Lower leg skin (tissue), 4 donors: ENCODE data around the gene KRT78. TPM values are rescaled to one million over a fixed set of nuclear protein-coding genes. Genes with fewer than 3 reads are reported as not detected.
"Not testable (repeated sequence)": the region's sequence is repeated elsewhere in the genome, so short reads cannot be mapped to it uniquely, and the experiment has no call there.

Experiments used
- DNase-seq, 2 donors: peaks; one replicate each; pipeline ENCODE4 v3.0.0-alpha.2; 2019; ENCODE audit warnings: low spot score in 2 of 2
- H3K4me3 ChIP-seq: fragments of 200-600 bp; sonication (generic); 2 replicates; pipeline ENCODE4 v1.5.1; 2017; ENCODE audit warnings: mild to moderate bottlenecking, low read depth; ENCODE audit not compliant: poor library complexity, severe bottlenecking
- POLR2A ChIP-seq, 2 donors: fragments of 450-650 bp; IDR thresholded peaks; one replicate each; pipeline ENCODE4 v1.6.1; 2016 to 2017; ENCODE audit warnings: antibody characterized with exemption in 2 of 2, mild to moderate bottlenecking in 1 of 2, moderate library complexity in 1 of 2
- WGBS, 2 donors: methylation state at CpG; one replicate each; pipeline ENCODE4 v1.1.5; 2018; 5-methylcytosine and 5-hydroxymethylcytosine counted together
- intact Hi-C: fragments of 100-400 bp; cut with DNase I; formaldehyde crosslinking; loops from one replicate; pipeline ENCODE4 v1.15.0; 2023; ENCODE audit warnings: low total_unique reads
- total RNA-seq, 4 donors: library from RNA; depleted of rRNA; stranded (reverse); fragments of >200 nt; gene quantifications; one replicate each; pipeline ENCODE4 v1.1.0, GENCODE V29; 2016
- TF ChIP-seq, protein P1 (sequence below), 3 donors: fragments of 450-650 bp; IDR thresholded peaks; one replicate each; pipeline ENCODE4 v1.5.1; 2016; ENCODE audit warnings: antibody characterized with exemption in 3 of 3, mild to moderate bottlenecking in 3 of 3, moderate library complexity in 2 of 3

Gene KRT78
- total RNA-seq, 4 donors from 2014 or later: 114 to 250 (median 183) TPM

DNA sequence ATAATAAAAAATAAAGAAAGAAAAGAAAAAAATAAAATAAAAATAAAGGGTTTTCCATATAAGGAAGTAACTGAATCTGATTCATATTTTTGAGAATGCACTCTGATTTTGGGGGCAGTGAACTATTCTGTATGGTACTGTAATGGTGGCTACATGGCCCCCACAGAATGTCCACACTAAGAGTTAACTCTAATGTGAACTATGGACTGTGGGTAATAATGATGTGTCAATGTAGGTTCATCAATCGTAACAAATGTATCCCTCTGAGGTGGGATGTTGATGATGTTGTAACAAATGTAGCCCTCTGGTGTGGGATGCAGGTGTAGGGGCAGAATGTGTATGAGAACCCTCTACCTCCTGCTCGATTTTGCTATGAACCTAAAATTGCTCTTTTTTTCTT, 42.2 kb upstream of the KRT78 start:
- 54 to 62% methylated on average over 2 of the region's 2 CpGs for WGBS, 2 donors
- intact Hi-C loops: no loop called here
- TF ChIP-seq, protein P1, sequence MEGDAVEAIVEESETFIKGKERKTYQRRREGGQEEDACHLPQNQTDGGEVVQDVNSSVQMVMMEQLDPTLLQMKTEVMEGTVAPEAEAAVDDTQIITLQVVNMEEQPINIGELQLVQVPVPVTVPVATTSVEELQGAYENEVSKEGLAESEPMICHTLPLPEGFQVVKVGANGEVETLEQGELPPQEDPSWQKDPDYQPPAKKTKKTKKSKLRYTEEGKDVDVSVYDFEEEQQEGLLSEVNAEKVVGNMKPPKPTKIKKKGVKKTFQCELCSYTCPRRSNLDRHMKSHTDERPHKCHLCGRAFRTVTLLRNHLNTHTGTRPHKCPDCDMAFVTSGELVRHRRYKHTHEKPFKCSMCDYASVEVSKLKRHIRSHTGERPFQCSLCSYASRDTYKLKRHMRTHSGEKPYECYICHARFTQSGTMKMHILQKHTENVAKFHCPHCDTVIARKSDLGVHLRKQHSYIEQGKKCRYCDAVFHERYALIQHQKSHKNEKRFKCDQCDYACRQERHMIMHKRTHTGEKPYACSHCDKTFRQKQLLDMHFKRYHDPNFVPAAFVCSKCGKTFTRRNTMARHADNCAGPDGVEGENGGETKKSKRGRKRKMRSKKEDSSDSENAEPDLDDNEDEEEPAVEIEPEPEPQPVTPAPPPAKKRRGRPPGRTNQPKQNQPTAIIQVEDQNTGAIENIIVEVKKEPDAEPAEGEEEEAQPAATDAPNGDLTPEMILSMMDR (IDR thresholded peaks at IDR 0.05): no peak
- no peak for TF ChIP-seq POLR2A (IDR thresholded peaks at IDR 0.05)
- no peak overlapping the region for H3K4me3 ChIP-seq
- DNase-seq: no peak

DNA sequence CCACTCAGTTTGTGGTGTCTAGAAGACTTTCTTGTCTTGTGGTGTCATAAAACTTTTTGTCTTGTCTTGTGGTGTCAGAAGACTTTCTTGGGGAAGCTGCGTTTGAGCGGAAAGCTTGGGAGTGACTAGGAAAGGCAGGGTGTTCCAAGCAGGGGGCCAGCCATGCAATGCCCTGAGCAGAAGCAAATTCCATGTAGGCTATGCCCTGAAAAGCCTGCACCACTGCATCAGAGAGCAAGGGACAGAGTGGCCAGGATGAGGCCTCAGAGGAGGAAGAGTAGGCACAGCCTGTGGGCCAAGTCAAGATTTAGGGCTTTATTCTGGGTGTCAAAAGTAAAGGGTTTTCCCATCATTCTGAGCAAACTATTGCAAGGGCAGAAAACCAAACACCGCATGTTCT, 41.6 kb upstream of the KRT78 start:
- 85 to 96% methylated on average over 3 of the region's 3 CpGs for WGBS, 2 donors
- intact Hi-C loops: no loop called here
- H3K4me3 ChIP-seq: no peak overlapping the region
- DNase-seq: no peak
- TF ChIP-seq, protein P1 (IDR thresholded peaks at IDR 0.05): no peak
- no peak for TF ChIP-seq POLR2A (IDR thresholded peaks at IDR 0.05)

DNA sequence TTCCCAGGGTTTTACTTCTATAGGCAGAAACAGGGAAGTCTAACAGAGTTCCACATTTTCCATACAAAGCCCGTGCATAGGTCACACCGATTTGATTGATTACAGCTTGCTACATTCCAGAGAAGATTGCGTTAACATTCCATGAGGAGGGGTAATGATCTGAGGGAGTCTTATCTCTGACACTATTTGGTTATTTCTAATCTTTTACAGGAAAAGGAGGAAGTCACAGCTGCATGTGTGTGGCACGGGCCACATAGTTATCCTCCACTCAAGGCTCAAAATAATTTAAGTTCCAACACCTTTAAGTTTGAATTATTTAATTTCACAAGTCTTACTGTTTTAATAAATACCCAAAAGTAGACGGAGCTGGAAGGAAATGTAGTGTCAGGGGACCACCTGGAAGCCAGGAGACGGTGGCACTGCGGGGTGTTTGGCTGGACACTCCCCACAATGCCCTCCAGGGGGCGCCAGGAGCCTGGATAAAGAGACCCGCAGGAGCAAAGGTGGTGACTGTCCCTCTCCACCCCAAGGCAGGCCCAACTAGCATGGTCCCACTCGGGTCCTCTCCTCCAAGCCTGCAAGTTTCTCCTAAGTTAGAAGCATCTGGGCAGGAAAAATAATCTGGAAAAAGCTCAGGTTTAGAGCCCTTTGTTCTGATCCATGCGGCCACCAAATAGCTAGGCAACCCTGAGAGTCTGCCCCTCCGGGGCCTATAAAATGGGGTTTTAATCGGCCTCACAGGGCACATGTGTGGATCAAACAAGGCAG, 35.9 kb upstream of the KRT78 start:
- 28 to 35% methylated on average over 13 of the region's 13 CpGs for WGBS, 2 donors
- H3K4me3 ChIP-seq: no peak overlapping the region
- peak; percentile 61 to 95 for DNase-seq
- intact Hi-C loops: loop anchor here (2.0 to 5.0 kb wide), 3 partner anchors 96 to 512 kb away; no protein-coding TSS in a partner anchor
- TF ChIP-seq POLR2A (IDR thresholded peaks at IDR 0.05): no peak
- TF ChIP-seq, protein P1 (IDR thresholded peaks at IDR 0.05): peak in 1 of 3 donors; percentile 85

DNA sequence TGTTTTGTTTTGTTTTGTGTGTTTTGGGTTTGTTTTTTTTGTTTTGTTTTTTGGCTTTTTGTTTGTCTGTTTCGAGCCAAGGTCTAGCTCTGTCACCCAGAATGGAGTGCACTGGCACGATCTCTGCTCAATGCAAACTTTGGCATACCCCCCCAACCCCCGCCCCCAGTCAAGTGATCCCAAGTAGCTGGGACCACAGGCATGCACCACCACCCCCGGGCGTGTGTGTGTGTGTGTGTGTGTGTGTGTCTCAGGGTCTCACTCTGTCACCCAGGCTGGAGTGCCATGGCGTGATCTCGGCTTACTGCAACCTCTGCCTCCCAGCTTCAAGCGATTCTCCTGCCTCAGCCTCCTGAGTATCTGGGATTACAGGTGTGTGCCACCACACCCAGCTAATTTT, 31.7 kb upstream of the KRT78 start:
- not testable (repeated sequence) for H3K4me3 ChIP-seq, DNase-seq
- intact Hi-C loops: loop anchor here (5.0 kb wide), 2 partner anchors 298 to 508 kb away; no protein-coding TSS in a partner anchor
- 63 to 71% methylated on average over 8 of the region's 8 CpGs for WGBS, 2 donors

DNA sequence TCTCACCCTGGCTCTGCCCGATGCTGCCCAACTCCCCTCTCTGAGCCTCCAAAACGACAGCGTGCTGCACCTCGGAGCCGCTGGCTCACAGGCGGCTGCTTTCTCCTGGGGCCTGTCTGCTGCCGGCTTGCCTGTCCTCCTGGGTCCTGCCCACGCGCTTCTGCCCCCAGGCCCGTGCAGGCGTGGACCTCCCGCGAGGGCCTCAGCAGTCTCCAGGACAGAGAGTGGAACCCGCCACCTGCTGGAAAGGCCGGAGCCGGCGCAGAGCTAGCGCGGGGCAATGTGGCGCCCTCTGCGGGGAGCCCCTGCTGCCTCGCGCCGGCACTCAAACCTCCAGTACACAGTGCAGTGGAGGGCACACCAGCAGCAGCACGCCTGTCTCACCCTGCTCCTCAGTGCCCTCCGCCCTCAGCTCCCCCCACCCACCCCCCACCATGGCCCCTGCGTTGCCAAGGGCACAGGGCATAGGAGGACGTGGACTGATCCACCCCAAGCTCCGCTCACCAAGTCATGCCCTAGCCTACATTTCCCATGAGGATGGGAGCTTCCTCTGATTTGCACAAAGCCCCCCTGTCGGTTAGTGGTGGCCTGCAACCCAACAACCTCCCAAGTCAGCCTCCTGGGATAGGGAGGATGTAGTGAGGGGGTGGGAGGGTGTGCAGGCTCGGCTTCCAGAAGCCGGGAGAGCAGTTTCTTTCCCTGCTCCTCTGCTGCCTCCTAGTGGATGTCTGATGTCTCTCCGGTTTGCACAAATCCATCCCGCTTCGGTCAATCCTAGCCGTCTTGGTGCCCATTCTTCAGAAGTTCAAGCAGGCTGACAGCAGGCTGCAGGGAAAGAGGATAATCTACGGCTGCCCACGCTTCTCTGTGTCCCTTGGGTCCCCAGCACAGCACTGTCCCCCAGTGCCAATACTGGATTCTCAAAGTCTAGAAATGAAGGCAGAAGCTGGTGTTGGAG, 30.9 kb upstream of the KRT78 start:
- 4% methylated on average over 31 to 34 of the region's 38 CpGs for WGBS, 2 donors
- TF ChIP-seq, protein P1 (IDR thresholded peaks at IDR 0.05): peak in 1 of 3 donors; percentile 35
- no peak for TF ChIP-seq POLR2A (IDR thresholded peaks at IDR 0.05)
- peak; percentile 86 to 95 for DNase-seq
- H3K4me3 ChIP-seq: no peak overlapping the region
- intact Hi-C loops: loop anchor here (2.0 to 5.0 kb wide), 4 partner anchors 217 to 737 kb away; no protein-coding TSS in a partner anchor
